Endothelial cell of umbilical vein (primary cell): ENCODE data around the gene PET100. TPM values are rescaled to one million over a fixed set of nuclear protein-coding genes. Genes with fewer than 3 reads are reported as not detected.

Source experiments
- BruUV-seq: library from RNA; stranded (reverse); fragments of 400-500 nt; replicated peaks from 2 replicates; lab custom pipeline; 2021; lab: Mats Ljungman, UMichigan
- CTCF ChIA-PET: fragments of 300-600, 350-600 bp; sonication (Branson Sonifier 250); formaldehyde crosslinking; loops from one replicate; lab custom pipeline; 2021; ENCODE audit warnings: antibody characterized with exemption, inconsistent platforms; lab: Charles Lee
- POLR2A ChIA-PET: fragments of 300-600, 350-600 bp; sonication (Branson Sonifier 250); formaldehyde crosslinking; loops from one replicate; lab custom pipeline; 2021; ENCODE audit warnings: antibody characterized with exemption, inconsistent platforms; lab: Charles Lee
- DNase-seq: peaks from one replicate; pipeline ENCODE4 v3.0.0-alpha.2; 2011; ENCODE audit warnings: low read depth, low spot score
- FAIRE-seq: peaks from 2 replicates; lab custom pipeline; 2011; peaks lifted over from hg19 to GRCh38; lab: Jason Lieb, UNC
- H2AFZ ChIP-seq: 2 replicates; pipeline ENCODE4 v1.6.0; 2012; ENCODE audit warnings: low read depth, low read length, control low read depth, inconsistent platforms
- H3K27ac ChIP-seq: 2 replicates; pipeline ENCODE4 v1.5.1; 2011; ENCODE audit warnings: low read depth, mild to moderate bottlenecking, control low read depth, low read length, moderate library complexity; ENCODE audit not compliant: insufficient read depth
- H3K27me3 ChIP-seq, 2 experiments: 2 replicates each; pipeline versions ENCODE4 v1.6.0 to v1.6.1; 2011; ENCODE audit warnings: low read length in 2 of 2, mixed read lengths in 1 of 2; ENCODE audit not compliant: control insufficient read depth in 2 of 2, insufficient read depth in 2 of 2
- H3K36me3 ChIP-seq, 2 experiments: 2 replicates in 1 of 2; 3 replicates in 1 of 2; pipeline ENCODE4 v1.5.1; 2011; ENCODE audit warnings: low read length in 2 of 2, mild to moderate bottlenecking in 1 of 2, moderate library complexity in 1 of 2; ENCODE audit not compliant: control insufficient read depth in 2 of 2, insufficient read depth in 2 of 2; ENCODE audit errors: extremely low read depth in 1 of 2
- H3K4me1 ChIP-seq: 3 replicates; pipeline ENCODE4 v1.5.1; 2011; ENCODE audit warnings: mild to moderate bottlenecking, low read length; ENCODE audit not compliant: control insufficient read depth, insufficient read depth; ENCODE audit errors: extremely low read depth
- H3K4me2 ChIP-seq: 2 replicates; pipeline ENCODE4 v1.6.1; 2011; ENCODE audit warnings: low read length, control low read depth, mixed read lengths; ENCODE audit not compliant: insufficient read depth
- H3K4me3 ChIP-seq, 3 experiments: fragments of 200-600 bp in 1 of 3; sonication (generic), shearing (Covaris generic) in 1 of 3; replicated peaks in 1 of 3; 2 replicates each; pipeline ENCODE4 v1.5.1; 2011 to 2016; ENCODE audit warnings: control low read depth in 3 of 3, low read length in 3 of 3, mild to moderate bottlenecking in 2 of 3, inconsistent platforms in 1 of 3, low read depth in 1 of 3, moderate library complexity in 1 of 3; ENCODE audit not compliant: insufficient read depth in 1 of 3
- H3K79me2 ChIP-seq: 2 replicates; pipeline ENCODE4 v1.6.0; 2012; ENCODE audit warnings: low read length, inconsistent platforms; ENCODE audit not compliant: control insufficient read depth, insufficient read depth
- H3K9ac ChIP-seq: replicated peaks from 2 replicates; pipeline ENCODE3; 2011; ENCODE audit warnings: low read length, control low read depth; ENCODE audit not compliant: insufficient read depth; ENCODE audit errors: extremely low read depth
- H3K9me1 ChIP-seq: replicated peaks from 3 replicates; pipeline ENCODE4 v1.6.0; 2011; ENCODE audit warnings: mild to moderate bottlenecking, low read length; ENCODE audit not compliant: control insufficient read depth, insufficient read depth; ENCODE audit errors: extremely low read depth
- H3K9me3 ChIP-seq: replicated peaks from 2 replicates; pipeline ENCODE4 v1.5.1; 2012; ENCODE audit warnings: low read length, inconsistent platforms; ENCODE audit not compliant: control insufficient read depth, insufficient read depth
- H4K20me1 ChIP-seq: replicated peaks from 2 replicates; pipeline ENCODE3; 2011; ENCODE audit warnings: mild to moderate bottlenecking, low read length; ENCODE audit not compliant: control insufficient read depth, insufficient read depth; ENCODE audit errors: extremely low read depth
- EZH2 ChIP-seq: IDR thresholded peaks from 2 replicates; pipeline ENCODE4 v1.6.1; 2012; ENCODE audit warnings: borderline replicate concordance, low read depth, mild to moderate bottlenecking, moderate library complexity, low read length, inconsistent platforms; ENCODE audit not compliant: severe bottlenecking
- FOS ChIP-seq: IDR thresholded peaks from 2 replicates; pipeline ENCODE4 v1.6.1; 2011; ENCODE audit warnings: mild to moderate bottlenecking, low read length, moderate library complexity, borderline replicate concordance; ENCODE audit not compliant: insufficient read depth
- GATA2 ChIP-seq: IDR thresholded peaks from 2 replicates; pipeline ENCODE4 v1.7.0; 2011; ENCODE audit warnings: low read depth, mild to moderate bottlenecking, moderate library complexity, mixed read lengths, low read length; ENCODE audit not compliant: insufficient read length, insufficient read depth
- JUN ChIP-seq: IDR thresholded peaks from 2 replicates; pipeline ENCODE4 v1.6.1; 2011; ENCODE audit warnings: borderline replicate concordance, low read depth; ENCODE audit not compliant: insufficient read length, insufficient read depth
- MYC ChIP-seq: IDR thresholded peaks from one replicate; pipeline ENCODE4 v1.6.1; 2011; ENCODE audit warnings: mild to moderate bottlenecking, low read depth, low read length
- POLR2A ChIP-seq: IDR thresholded peaks from 2 replicates; pipeline ENCODE4 v1.6.1; 2012; ENCODE audit warnings: low read depth, mild to moderate bottlenecking, control low read depth, low read length
- POLR2AphosphoS5 ChIP-seq: IDR thresholded peaks from 2 replicates; pipeline ENCODE4 v1.6.1; 2012; ENCODE audit warnings: low read depth, mild to moderate bottlenecking, control low read depth, low read length, moderate library complexity; ENCODE audit not compliant: insufficient read depth
- dilution Hi-C: fragments of 300-500 bp; cut with MboI; formaldehyde crosslinking; loops from one replicate; pipeline ENCODE4 v1.15.0; 2019; ENCODE audit warnings: low sequenced_read_pairs; ENCODE audit not compliant: extremely low pct_ligation_motif_present
- intact Hi-C: fragments of 100-400 bp; cut with micrococcal nuclease; formaldehyde crosslinking; loops from one replicate; pipeline ENCODE4 v1.10.0; 2022
- polyA plus RNA-seq, 4 experiments: library from polyadenylated mRNA; depleted of rRNA in 3 of 4; stranded (reverse) in 3 of 4; unstranded in 1 of 4; fragments of >200 nt; gene quantifications; 2 replicates each; pipeline versions ENCODE4 v1.2.1 to v1.2.3, GENCODE V29; 2011 to 2012; ENCODE audit warnings: missing spikeins in 1 of 4
- total RNA-seq: library from RNA; stranded (reverse); gene quantifications from 2 replicates; pipeline ENCODE4 v1.2.3, GENCODE V29; 2021
- TF ChIP-seq, protein P1 (sequence below): IDR thresholded peaks from 2 replicates; pipeline ENCODE4 v1.6.1; 2011; ENCODE audit not compliant: insufficient read depth, insufficient read length
- TF ChIP-seq, protein P2 (sequence below), 2 donors: IDR thresholded peaks; 1 replicate in 1 of 2; 2 replicates in 1 of 2; pipeline ENCODE4 v1.5.1; 2011; ENCODE audit warnings: low read length in 2 of 2, mild to moderate bottlenecking in 2 of 2, moderate library complexity in 2 of 2, control low read depth in 1 of 2, inconsistent platforms in 1 of 2, low read depth in 1 of 2; ENCODE audit not compliant: insufficient read depth in 1 of 2; ENCODE audit errors: extremely low read depth in 1 of 2

The PET100 gene
- total and polyA plus RNA-seq, 2 donors (not counting 3 experiments of a cell fraction or from before 2014, with no cell fraction given), result 55.0 to 172 TPM

DNA sequence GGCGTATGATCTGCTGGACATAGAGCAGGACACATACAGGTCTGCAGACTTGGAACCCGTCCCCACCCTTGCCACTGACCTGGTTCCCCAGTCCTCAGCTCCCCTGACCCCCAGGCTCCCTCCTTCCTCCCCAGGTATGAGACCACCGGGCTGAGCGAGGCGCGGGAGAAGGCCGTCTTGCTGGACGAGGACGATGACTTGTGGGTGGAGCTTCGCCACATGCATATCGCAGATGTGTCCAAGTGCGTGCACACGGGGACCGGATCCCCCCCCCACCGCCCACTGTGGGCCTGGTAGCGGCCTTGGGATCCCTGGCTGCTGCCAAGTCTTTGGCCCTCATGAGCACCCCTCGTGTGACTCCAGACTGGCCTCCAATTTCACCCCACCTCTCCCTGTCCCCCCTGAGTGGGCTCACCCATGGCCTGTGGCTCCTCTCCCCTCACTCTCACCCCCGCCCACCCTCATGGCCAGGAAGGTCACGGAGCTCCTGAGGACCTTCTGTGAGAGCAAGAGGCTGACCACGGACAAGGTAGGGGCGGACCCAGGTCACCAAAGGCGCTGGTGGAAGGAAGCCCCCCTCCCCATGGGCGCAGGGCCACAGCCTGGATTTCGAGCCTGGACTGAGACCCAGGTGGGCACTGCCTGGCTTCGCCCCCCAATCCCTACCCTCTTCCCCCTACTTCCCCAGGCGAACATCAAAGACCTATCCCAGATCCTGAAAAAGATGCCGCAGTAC is 12.9 kb downstream of the PET100 start:
- POLR2A ChIA-PET, result interaction anchor here (0.7 kb wide), 1 partner anchor 189 kb away, joined by 3 read pairs; no protein-coding TSS in a partner anchor
- dilution Hi-C loops (no loop called here), intact Hi-C loops (no loop called here)
- no peaks in the 10 kb centered on the region for H3K9me3 ChIP-seq
- FAIRE-seq (no peak), DNase-seq (no peak)
- no peak overlapping the region for H2AFZ ChIP-seq
- H4K20me1 ChIP-seq, result no peaks in the 10 kb centered on the region
- H3K79me2 ChIP-seq, result no peaks in the 10 kb centered on the region
- peaks cover 4% of the 10 kb centered on the region for H3K4me1 ChIP-seq
- H3K36me3 ChIP-seq, result no peaks in the 10 kb centered on the region
- no peak overlapping the region for H3K27ac ChIP-seq
- no peaks in the 10 kb centered on the region for H3K9me1 ChIP-seq
- CTCF ChIA-PET, result interaction anchor here (1.9 to 2.3 kb wide), 2 partner anchors 9 to 38 kb away, joined by 7 to 8 read pairs; partner anchors contain the start of gene TRAPPC5
- no peak overlapping the region for H3K4me2 ChIP-seq
- H3K9ac ChIP-seq, result no peak overlapping the region
- BruUV-seq, result no TSS peak
- no peak overlapping the region for H3K4me3 ChIP-seq
- H3K27me3 ChIP-seq, result no peaks in the 10 kb centered on the region
- TF ChIP-seq POLR2AphosphoS5 (no peak), MYC (no peak), POLR2A (no peak), EZH2 (no peak), GATA2 (no peak), JUN (no peak), FOS (no peak)
- TF ChIP-seq, protein P1, sequence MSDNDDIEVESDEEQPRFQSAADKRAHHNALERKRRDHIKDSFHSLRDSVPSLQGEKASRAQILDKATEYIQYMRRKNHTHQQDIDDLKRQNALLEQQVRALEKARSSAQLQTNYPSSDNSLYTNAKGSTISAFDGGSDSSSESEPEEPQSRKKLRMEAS, result no peak
- TF ChIP-seq, protein P2, sequence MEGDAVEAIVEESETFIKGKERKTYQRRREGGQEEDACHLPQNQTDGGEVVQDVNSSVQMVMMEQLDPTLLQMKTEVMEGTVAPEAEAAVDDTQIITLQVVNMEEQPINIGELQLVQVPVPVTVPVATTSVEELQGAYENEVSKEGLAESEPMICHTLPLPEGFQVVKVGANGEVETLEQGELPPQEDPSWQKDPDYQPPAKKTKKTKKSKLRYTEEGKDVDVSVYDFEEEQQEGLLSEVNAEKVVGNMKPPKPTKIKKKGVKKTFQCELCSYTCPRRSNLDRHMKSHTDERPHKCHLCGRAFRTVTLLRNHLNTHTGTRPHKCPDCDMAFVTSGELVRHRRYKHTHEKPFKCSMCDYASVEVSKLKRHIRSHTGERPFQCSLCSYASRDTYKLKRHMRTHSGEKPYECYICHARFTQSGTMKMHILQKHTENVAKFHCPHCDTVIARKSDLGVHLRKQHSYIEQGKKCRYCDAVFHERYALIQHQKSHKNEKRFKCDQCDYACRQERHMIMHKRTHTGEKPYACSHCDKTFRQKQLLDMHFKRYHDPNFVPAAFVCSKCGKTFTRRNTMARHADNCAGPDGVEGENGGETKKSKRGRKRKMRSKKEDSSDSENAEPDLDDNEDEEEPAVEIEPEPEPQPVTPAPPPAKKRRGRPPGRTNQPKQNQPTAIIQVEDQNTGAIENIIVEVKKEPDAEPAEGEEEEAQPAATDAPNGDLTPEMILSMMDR (IDR thresholded peaks at IDR 0.05; ENCODE audit: extremely low read depth in 1 of 2, insufficient read depth in 1 of 2, low read depth in 1 of 2, low read length in 2 of 2), result no peak
